HepG2 (cell line): ENCODE results near the gene TRAIP. TPM values are rescaled to one million over a fixed set of nuclear protein-coding genes. Genes with fewer than 3 reads are reported as not detected.

Experiments used
- AHR ChIP-seq: IDR thresholded peaks from 2 replicates; pipeline ENCODE4 v1.6.1; 2018; ENCODE audit warnings: missing genetic modification reagents, missing compliant biosample characterization
- CC2D1A ChIP-seq: sonication (generic); formaldehyde crosslinking; IDR thresholded peaks from 2 replicates; pipeline ENCODE4 v1.8.1; 2023; ENCODE audit warnings: mild to moderate bottlenecking, missing genetic modification reagents
- CHD4 ChIP-seq: fragments of 200-600 bp; sonication (generic); IDR thresholded peaks from 2 replicates; pipeline ENCODE4 v1.7.0; 2017; ENCODE audit warnings: mild to moderate bottlenecking, low read length, borderline replicate concordance
- DMAP1 ChIP-seq: IDR thresholded peaks from 2 replicates; pipeline ENCODE4 v1.6.1; 2016
- ELF1 ChIP-seq: sonication (generic); formaldehyde crosslinking; IDR thresholded peaks from 2 replicates; pipeline ENCODE4 v1.4.0; 2020; ENCODE audit warnings: missing genetic modification reagents
- FLYWCH1 ChIP-seq: sonication (generic); formaldehyde crosslinking; IDR thresholded peaks from 2 replicates; pipeline ENCODE4 v1.8.1; 2023; ENCODE audit warnings: mild to moderate bottlenecking, missing genetic modification reagents
- HDAC1 ChIP-seq: sonication (generic); formaldehyde crosslinking; IDR thresholded peaks from 2 replicates; pipeline ENCODE4 v1.5.1; 2020; ENCODE audit warnings: mild to moderate bottlenecking, missing genetic modification reagents
- HNRNPL ChIP-seq: fragments of 200-400 bp; formaldehyde crosslinking; IDR thresholded peaks from 2 replicates; pipeline ENCODE4 v1.6.1; 2017; ENCODE audit warnings: mild to moderate bottlenecking, low read depth, low read length
- HNRNPUL1 ChIP-seq: fragments of 200-400 bp; formaldehyde crosslinking; IDR thresholded peaks from 2 replicates; pipeline ENCODE4 v1.6.1; 2017; ENCODE audit warnings: low read depth, mild to moderate bottlenecking, low read length, moderate library complexity
- IRF2 ChIP-seq: IDR thresholded peaks from 2 replicates; pipeline ENCODE4 v1.6.1; 2018; ENCODE audit warnings: missing genetic modification reagents, missing compliant biosample characterization
- KLF16 ChIP-seq, 2 experiments: sonication (generic) in 1 of 2; formaldehyde crosslinking in 1 of 2; IDR thresholded peaks; 2 replicates each; pipeline versions ENCODE4 v1.6.1 to v1.8.0; 2016 to 2023; ENCODE audit warnings: missing genetic modification reagents in 2 of 2, missing compliant biosample characterization in 1 of 2
- MAFF ChIP-seq: IDR thresholded peaks from 2 replicates; pipeline ENCODE4 v1.6.1; 2011; ENCODE audit warnings: low read depth, low read length, improper control_type of control experiment
- RARG ChIP-seq: sonication (generic); formaldehyde crosslinking; IDR thresholded peaks from 2 replicates; pipeline ENCODE4 v1.4.0; 2020; ENCODE audit warnings: low read depth, mild to moderate bottlenecking, missing genetic modification reagents
- RXRA ChIP-seq: sonication (generic); formaldehyde crosslinking; IDR thresholded peaks from 2 replicates; pipeline ENCODE4 v1.5.1; 2020; ENCODE audit warnings: missing genetic modification reagents
- TBX2 ChIP-seq: sonication (generic); formaldehyde crosslinking; IDR thresholded peaks from 2 replicates; pipeline ENCODE4 v1.5.0; 2020; ENCODE audit warnings: missing genetic modification reagents, mild to moderate bottlenecking, borderline replicate concordance
- ZBTB1 ChIP-seq: sonication (generic); formaldehyde crosslinking; IDR thresholded peaks from 2 replicates; pipeline ENCODE4 v1.4.0; 2020; ENCODE audit warnings: missing genetic modification reagents, borderline replicate concordance
- ZFP36 ChIP-seq: fragments of 150-350 bp; IDR thresholded peaks from 2 replicates; pipeline ENCODE4 v1.6.1; 2018; ENCODE audit warnings: borderline replicate concordance, low read length, low read depth; ENCODE audit not compliant: partially characterized antibody
- ZFY ChIP-seq: sonication (generic); formaldehyde crosslinking; IDR thresholded peaks from 2 replicates; pipeline ENCODE4 v1.4.0; 2020; ENCODE audit warnings: missing genetic modification reagents
- ZNF280B ChIP-seq: sonication (generic); formaldehyde crosslinking; IDR thresholded peaks from 2 replicates; pipeline ENCODE4 v1.5.0; 2020; ENCODE audit warnings: missing genetic modification reagents, mild to moderate bottlenecking, borderline replicate concordance
- ZNF564 ChIP-seq: sonication (generic); formaldehyde crosslinking; IDR thresholded peaks from 2 replicates; pipeline ENCODE4 v1.8.1; 2023; ENCODE audit warnings: mild to moderate bottlenecking, missing genetic modification reagents
- ZNF577 ChIP-seq: sonication (generic); formaldehyde crosslinking; IDR thresholded peaks from 2 replicates; pipeline ENCODE4 v1.4.0; 2020; ENCODE audit warnings: mild to moderate bottlenecking, low read depth, missing genetic modification reagents, borderline replicate concordance
- ZNF703 ChIP-seq: sonication (generic); formaldehyde crosslinking; IDR thresholded peaks from 2 replicates; pipeline ENCODE4 v1.5.1; 2020; ENCODE audit warnings: missing genetic modification reagents, mild to moderate bottlenecking, moderate library complexity, borderline replicate concordance
- ZNF768 ChIP-seq: sonication (generic); formaldehyde crosslinking; IDR thresholded peaks from 2 replicates; pipeline ENCODE4 v1.4.0; 2020; ENCODE audit warnings: missing genetic modification reagents
- polyA plus RNA-seq, 8 experiments: library from polyadenylated mRNA; depleted of rRNA in 3 of 8; stranded (reverse) in 7 of 8; unstranded in 1 of 8; fragments of >200 nt; fragmentation: Illumina TruSeq in 4 of 8; extraction: Trizol in 4 of 8; gene quantifications; 2 replicates each; pipeline versions ENCODE4 v1.2.1 to v1.2.3, GENCODE V29; 2011 to 2016; ENCODE audit warnings: low read depth in 4 of 8, missing spikeins in 1 of 8, mixed read lengths in 1 of 8; ENCODE audit not compliant: insufficient read depth in 1 of 8
- total RNA-seq, 5 experiments: library from RNA; depleted of rRNA; stranded (reverse); fragments of >200 nt; fragmentation: Illumina TruSeq; extraction: Trizol; gene quantifications; 2 replicates each; pipeline ENCODE4 v1.2.3, GENCODE V29; 2016; ENCODE audit warnings: low read depth in 1 of 5
- TF ChIP-seq, protein P1 (sequence below): fragments of 450-650 bp; IDR thresholded peaks from 2 replicates; pipeline ENCODE4 v1.6.1; 2017
- TF ChIP-seq, protein P2 (sequence below): IDR thresholded peaks from 2 replicates; pipeline ENCODE4 v1.6.1; 2018; ENCODE audit warnings: missing genetic modification reagents, mild to moderate bottlenecking, missing compliant biosample characterization
- TF ChIP-seq, protein P3 (sequence below): sonication (generic); formaldehyde crosslinking; IDR thresholded peaks from 2 replicates; pipeline ENCODE4 v1.5.1; 2020; ENCODE audit warnings: missing genetic modification reagents, mild to moderate bottlenecking, borderline replicate concordance
- TF ChIP-seq, protein P4 (sequence below): IDR thresholded peaks from 2 replicates; pipeline ENCODE4 v1.6.1; 2016; ENCODE audit warnings: missing compliant biosample characterization, missing genetic modification reagents, borderline replicate concordance

TRAIP gene
- total and polyA plus RNA-seq, 2 of the 13 experiments (the other 11 are each of a cell fraction or from before 2014, with no cell fraction given): 13.9 to 23.9 TPM

DNA sequence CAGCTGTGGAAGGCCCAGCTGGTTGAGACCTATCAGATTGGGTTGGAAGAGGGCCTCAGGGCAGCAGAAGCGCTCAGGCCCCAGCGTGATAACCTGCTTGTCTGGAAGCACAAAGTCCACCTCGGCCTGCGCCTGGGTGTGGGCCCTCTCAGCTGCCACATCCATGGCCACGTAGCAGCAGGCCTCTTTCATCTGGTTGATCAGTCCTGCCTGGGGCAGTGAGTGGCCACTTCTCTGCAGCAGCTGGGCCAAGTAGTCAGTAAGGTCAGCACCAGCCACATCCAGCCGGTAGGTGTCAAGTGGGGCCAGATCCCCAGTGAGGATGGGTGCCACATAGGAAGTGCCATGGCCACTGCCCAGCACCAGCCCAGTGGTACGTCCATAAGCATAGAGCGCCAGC, 17.3 kb upstream of the TRAIP start (continued):
- TF ChIP-seq, protein P1, sequence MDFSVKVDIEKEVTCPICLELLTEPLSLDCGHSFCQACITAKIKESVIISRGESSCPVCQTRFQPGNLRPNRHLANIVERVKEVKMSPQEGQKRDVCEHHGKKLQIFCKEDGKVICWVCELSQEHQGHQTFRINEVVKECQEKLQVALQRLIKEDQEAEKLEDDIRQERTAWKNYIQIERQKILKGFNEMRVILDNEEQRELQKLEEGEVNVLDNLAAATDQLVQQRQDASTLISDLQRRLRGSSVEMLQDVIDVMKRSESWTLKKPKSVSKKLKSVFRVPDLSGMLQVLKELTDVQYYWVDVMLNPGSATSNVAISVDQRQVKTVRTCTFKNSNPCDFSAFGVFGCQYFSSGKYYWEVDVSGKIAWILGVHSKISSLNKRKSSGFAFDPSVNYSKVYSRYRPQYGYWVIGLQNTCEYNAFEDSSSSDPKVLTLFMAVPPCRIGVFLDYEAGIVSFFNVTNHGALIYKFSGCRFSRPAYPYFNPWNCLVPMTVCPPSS: no peak
- TF ChIP-seq ZFY (CRISPR knock-in tag): peak; percentile 94
- no peak for TF ChIP-seq MAFF
- no peak for TF ChIP-seq AHR (CRISPR knock-in tag)
- 0 out of 2 replicates have a peak, but pooled peaks have one; percentile 29 for TF ChIP-seq ZNF768 (CRISPR knock-in tag)
- TF ChIP-seq CHD4: no peak
- peak; percentile 66 for TF ChIP-seq RXRA (CRISPR knock-in tag)
- TF ChIP-seq IRF2 (CRISPR knock-in tag): peak; percentile 44; the same call in 1 of the 2 replicates
- peak; percentile 75 for TF ChIP-seq HDAC1 (CRISPR knock-in tag)
- no peak for TF ChIP-seq ELF1
- TF ChIP-seq ZNF280B (CRISPR knock-in tag): peak; percentile 77; the same call in 1 of the 2 replicates
- TF ChIP-seq FLYWCH1: no peak
- TF ChIP-seq CC2D1A (CRISPR knock-in tag): no peak
- TF ChIP-seq KLF16 (CRISPR knock-in tag; IDR thresholded peaks at IDR 0.05): no peak
- no peak for TF ChIP-seq ZBTB1 (CRISPR knock-in tag)
- TF ChIP-seq ZNF577 (CRISPR knock-in tag): no peak
- TF ChIP-seq, protein P2, sequence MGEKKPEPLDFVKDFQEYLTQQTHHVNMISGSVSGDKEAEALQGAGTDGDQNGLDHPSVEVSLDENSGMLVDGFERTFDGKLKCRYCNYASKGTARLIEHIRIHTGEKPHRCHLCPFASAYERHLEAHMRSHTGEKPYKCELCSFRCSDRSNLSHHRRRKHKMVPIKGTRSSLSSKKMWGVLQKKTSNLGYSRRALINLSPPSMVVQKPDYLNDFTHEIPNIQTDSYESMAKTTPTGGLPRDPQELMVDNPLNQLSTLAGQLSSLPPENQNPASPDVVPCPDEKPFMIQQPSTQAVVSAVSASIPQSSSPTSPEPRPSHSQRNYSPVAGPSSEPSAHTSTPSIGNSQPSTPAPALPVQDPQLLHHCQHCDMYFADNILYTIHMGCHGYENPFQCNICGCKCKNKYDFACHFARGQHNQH (CRISPR knock-in tag): peak; percentile 78; the same call in 1 of the 2 replicates
- no peak for TF ChIP-seq RARG (CRISPR knock-in tag)
- TF ChIP-seq, protein P3, sequence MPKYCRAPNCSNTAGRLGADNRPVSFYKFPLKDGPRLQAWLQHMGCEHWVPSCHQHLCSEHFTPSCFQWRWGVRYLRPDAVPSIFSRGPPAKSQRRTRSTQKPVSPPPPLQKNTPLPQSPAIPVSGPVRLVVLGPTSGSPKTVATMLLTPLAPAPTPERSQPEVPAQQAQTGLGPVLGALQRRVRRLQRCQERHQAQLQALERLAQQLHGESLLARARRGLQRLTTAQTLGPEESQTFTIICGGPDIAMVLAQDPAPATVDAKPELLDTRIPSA (CRISPR knock-in tag): no peak
- no peak for TF ChIP-seq ZFP36
- TF ChIP-seq HNRNPUL1: no peak
- no peak for TF ChIP-seq ZNF703 (CRISPR knock-in tag)
- TF ChIP-seq ZNF564 (CRISPR knock-in tag): no peak
- peak; percentile 45; the same call in 1 of the 2 replicates for TF ChIP-seq TBX2
- peak; percentile 79; the same call in 1 of the 2 replicates for TF ChIP-seq HNRNPL
- TF ChIP-seq, protein P4, sequence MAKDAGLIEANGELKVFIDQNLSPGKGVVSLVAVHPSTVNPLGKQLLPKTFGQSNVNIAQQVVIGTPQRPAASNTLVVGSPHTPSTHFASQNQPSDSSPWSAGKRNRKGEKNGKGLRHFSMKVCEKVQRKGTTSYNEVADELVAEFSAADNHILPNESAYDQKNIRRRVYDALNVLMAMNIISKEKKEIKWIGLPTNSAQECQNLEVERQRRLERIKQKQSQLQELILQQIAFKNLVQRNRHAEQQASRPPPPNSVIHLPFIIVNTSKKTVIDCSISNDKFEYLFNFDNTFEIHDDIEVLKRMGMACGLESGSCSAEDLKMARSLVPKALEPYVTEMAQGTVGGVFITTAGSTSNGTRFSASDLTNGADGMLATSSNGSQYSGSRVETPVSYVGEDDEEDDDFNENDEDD (CRISPR knock-in tag): peak; percentile 37; the same call in 1 of the 2 replicates
- peak; percentile 79 for TF ChIP-seq DMAP1 (CRISPR knock-in tag)
